Measurements from ENCODE around the gene VEPH1. TPM values are rescaled to one million over a fixed set of nuclear protein-coding genes. Genes with fewer than 3 reads are reported as not detected.

Gene VEPH1
- total RNA-seq, 4 donors from 2014 or later, result 0.30 to 6.1 (median 0.76) TPM

DNA sequence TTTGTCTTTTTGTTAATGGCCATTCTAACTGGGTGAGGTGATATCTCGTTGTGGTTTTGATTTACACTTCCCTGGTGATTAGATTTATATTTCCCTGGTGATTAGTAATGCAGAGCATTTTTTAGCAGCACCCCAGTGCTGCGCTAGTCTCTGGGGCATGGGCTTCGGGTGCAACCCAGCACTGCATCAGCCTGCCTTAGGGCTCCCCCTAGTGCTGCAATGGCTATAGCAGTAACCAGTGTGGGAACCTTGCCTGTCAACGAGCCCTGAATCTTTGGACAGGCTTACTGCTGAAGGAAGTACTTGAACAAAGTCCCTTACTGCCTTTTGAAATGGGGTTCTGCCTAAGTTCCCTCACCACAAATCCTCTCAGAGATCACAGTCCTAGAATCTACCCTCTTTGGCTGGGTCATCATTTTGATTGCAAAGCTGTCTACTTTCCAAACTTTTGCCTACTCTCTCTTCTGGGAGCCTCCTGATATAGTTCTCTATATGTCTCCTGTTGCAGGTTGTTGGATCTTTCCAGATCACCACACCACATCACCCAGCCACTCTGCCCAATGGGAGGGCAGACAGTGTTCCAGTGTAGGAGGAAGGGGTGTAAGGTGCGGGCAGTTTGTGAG lies 264.0 kb downstream of the VEPH1 start:
- H3K27me3 ChIP-seq, result no peaks in the 10 kb centered on the region
- no peaks in the 10 kb centered on the region for H3K36me3 ChIP-seq
- H3K4me1 ChIP-seq, result no peaks in the 10 kb centered on the region
- TF ChIP-seq EP300 (IDR thresholded peaks at IDR 0.05) (no peak), POLR2A (IDR thresholded peaks at IDR 0.05) (no peak)
- TF ChIP-seq, protein P1, sequence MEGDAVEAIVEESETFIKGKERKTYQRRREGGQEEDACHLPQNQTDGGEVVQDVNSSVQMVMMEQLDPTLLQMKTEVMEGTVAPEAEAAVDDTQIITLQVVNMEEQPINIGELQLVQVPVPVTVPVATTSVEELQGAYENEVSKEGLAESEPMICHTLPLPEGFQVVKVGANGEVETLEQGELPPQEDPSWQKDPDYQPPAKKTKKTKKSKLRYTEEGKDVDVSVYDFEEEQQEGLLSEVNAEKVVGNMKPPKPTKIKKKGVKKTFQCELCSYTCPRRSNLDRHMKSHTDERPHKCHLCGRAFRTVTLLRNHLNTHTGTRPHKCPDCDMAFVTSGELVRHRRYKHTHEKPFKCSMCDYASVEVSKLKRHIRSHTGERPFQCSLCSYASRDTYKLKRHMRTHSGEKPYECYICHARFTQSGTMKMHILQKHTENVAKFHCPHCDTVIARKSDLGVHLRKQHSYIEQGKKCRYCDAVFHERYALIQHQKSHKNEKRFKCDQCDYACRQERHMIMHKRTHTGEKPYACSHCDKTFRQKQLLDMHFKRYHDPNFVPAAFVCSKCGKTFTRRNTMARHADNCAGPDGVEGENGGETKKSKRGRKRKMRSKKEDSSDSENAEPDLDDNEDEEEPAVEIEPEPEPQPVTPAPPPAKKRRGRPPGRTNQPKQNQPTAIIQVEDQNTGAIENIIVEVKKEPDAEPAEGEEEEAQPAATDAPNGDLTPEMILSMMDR (IDR thresholded peaks at IDR 0.05), result peak in 4 of 5 experiments; percentile 27 to 63 (median 39)
- peak; percentile 18 to 52 for DNase-seq (ENCODE audit: low spot score in 2 of 2)
- 51 to 56% methylated on average over 5 of the region's 5 CpGs for WGBS, 2 donors
- H3K9me3 ChIP-seq, result no peaks in the 10 kb centered on the region
- H3K27ac ChIP-seq, result no peak overlapping the region
- no peak overlapping the region for H3K4me3 ChIP-seq

DNA sequence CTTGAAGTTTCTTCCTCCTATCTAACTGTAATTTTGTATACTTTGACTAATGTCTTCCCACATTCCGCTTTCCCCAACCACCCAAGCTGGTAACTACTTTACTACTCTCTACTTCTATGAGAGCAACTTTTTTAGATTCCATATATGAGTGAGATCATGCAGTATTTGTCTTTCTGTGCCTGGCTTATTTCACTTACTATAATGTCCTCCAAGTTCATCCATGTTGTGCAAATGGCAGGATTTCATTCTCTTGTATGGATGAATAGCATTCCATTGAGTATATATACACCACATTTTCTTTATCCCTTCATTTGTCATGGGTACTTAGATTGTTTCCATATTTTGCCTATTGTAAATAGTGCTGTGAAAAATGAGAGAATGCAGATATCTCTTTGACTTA lies 264.8 kb downstream of the VEPH1 start:
- Histone ChIP-seq H3K4me3 (no peak overlapping the region), H3K36me3 (no peaks in the 10 kb centered on the region), H3K9me3 (no peaks in the 10 kb centered on the region), H3K27ac (no peak overlapping the region), H3K27me3 (no peaks in the 10 kb centered on the region), H3K4me1 (no peaks in the 10 kb centered on the region)
- 90 to 97% methylated on average over 1 of the region's 1 CpG for WGBS, 2 donors
- no peak for DNase-seq (ENCODE audit: low spot score in 2 of 2)
- TF ChIP-seq POLR2A (IDR thresholded peaks at IDR 0.05) (no peak), EP300 (IDR thresholded peaks at IDR 0.05) (no peak)
- TF ChIP-seq, protein P1 (IDR thresholded peaks at IDR 0.05), result no peak

DNA sequence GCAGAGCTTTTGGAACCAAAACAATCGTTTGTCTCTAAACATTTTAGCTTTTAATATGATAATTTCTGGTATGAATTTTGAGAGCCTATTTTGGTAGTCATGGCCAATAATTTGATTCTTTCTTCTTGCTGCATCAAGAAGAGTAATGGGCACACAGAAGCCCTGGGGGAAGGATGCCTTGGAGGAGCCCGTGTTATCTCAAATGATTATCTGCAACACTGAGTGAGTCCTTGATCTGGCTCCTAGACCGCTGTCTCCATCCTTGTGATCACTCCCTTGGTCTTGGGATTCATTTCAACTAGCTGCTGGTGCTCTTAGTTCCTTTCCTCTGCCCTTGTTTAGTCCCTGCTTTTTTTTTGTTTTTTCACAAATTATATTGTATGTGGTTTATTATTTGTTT lies 265.3 kb downstream of the VEPH1 start:
- TF ChIP-seq, protein P1 (IDR thresholded peaks at IDR 0.05), result no peak
- TF ChIP-seq POLR2A (IDR thresholded peaks at IDR 0.05) (no peak), EP300 (IDR thresholded peaks at IDR 0.05) (no peak)
- Histone ChIP-seq H3K4me3 (no peak overlapping the region), H3K27ac (no peak overlapping the region), H3K27me3 (no peaks in the 10 kb centered on the region), H3K9me3 (no peaks in the 10 kb centered on the region), H3K4me1 (no peaks in the 10 kb centered on the region), H3K36me3 (no peaks in the 10 kb centered on the region)
- 52 to 59% methylated on average over 3 of the region's 3 CpGs for WGBS, 2 donors
- no peak for DNase-seq (ENCODE audit: low spot score in 2 of 2)

DNA sequence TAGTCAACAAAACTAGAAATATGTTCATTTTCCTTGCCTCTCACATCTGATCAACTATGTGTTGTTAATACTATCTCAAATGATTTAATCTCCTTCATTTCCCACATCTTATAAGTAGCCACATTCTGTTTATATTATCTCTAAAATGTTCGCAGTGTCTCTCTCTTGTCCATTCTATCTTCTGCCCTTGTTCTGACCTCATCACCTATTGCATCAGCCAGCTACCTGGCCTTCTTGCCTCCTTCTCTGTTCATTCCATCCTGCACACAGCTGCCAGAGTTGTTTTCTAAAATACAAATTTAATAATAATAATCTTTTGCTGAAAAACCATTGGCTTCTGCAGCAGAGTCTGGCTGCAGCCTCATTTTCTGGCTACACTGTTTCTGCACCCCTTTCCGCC lies 267.9 kb downstream of the VEPH1 start:
- WGBS, 2 donors, result 97 to 98% methylated on average over 2 of the region's 2 CpGs
- no peak for TF ChIP-seq POLR2A (IDR thresholded peaks at IDR 0.05)
- TF ChIP-seq, protein P1 (IDR thresholded peaks at IDR 0.05), result no peak
- no peak for TF ChIP-seq EP300 (IDR thresholded peaks at IDR 0.05)
- H3K4me3 ChIP-seq, result no peak overlapping the region
- H3K27ac ChIP-seq, result no peak overlapping the region
- H3K27me3 ChIP-seq, result no peaks in the 10 kb centered on the region
- H3K36me3 ChIP-seq, result no peaks in the 10 kb centered on the region
- no peak for DNase-seq (ENCODE audit: low spot score in 2 of 2)
- H3K4me1 ChIP-seq, result no peaks in the 10 kb centered on the region
- H3K9me3 ChIP-seq, result no peaks in the 10 kb centered on the region

DNA sequence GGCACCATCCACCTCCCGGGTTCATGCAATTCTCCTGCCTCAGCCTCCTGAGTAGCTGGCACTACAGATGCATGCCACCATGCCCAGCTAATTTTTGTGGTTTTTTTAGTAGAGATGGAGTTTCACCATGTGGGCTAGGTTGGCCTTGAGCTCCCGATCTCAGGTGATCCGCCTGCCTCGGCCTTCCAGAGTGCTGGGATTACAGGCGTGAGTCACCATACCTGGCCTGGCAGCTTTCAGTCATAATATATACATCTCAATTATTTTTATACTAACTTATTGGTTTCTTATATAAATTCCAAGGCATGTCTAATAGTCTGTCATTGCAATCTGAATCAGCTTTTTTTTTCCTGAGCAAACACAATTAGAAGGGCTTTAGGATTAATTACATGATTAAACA lies 269.3 kb downstream of the VEPH1 start:
- no peaks in the 10 kb centered on the region for H3K9me3 ChIP-seq
- H3K36me3 ChIP-seq, result no peaks in the 10 kb centered on the region
- WGBS, 2 donors, result 95% methylated on average over 5 of the region's 5 CpGs
- H3K4me1 ChIP-seq, result no peaks in the 10 kb centered on the region
- TF ChIP-seq, protein P1 (IDR thresholded peaks at IDR 0.05), result no peak
- no peak for TF ChIP-seq POLR2A (IDR thresholded peaks at IDR 0.05)
- no peak for TF ChIP-seq EP300 (IDR thresholded peaks at IDR 0.05)
- no peak overlapping the region for H3K4me3 ChIP-seq
- no peaks in the 10 kb centered on the region for H3K27me3 ChIP-seq
- DNase-seq (ENCODE audit: low spot score in 2 of 2), result no peak
- H3K27ac ChIP-seq, result no peak overlapping the region

All from tibial nerve (tissue), 4 donors.